WTC11 (cell line): ENCODE measurements around the gene TBC1D14.

Source experiments
- ESRRA ChIP-seq: sonication (generic); formaldehyde crosslinking; IDR thresholded peaks from 2 replicates; pipeline ENCODE4 v1.8.1; 2022; ENCODE audit warnings: mild to moderate bottlenecking, missing genetic modification reagents, borderline replicate concordance
- ETV6 ChIP-seq: sonication (generic); formaldehyde crosslinking; IDR thresholded peaks from 2 replicates; pipeline ENCODE4 v1.8.1; 2022; ENCODE audit warnings: mild to moderate bottlenecking, missing genetic modification reagents
- MAX ChIP-seq: sonication (generic); formaldehyde crosslinking; IDR thresholded peaks from 2 replicates; pipeline ENCODE4 v1.8.0; 2022; ENCODE audit warnings: mild to moderate bottlenecking, missing genetic modification reagents
- NFE2L1 ChIP-seq: sonication (generic); formaldehyde crosslinking; IDR thresholded peaks from 2 replicates; pipeline ENCODE4 v1.8.1; 2023; ENCODE audit warnings: missing genetic modification reagents
- TCF7 ChIP-seq: sonication (generic); formaldehyde crosslinking; IDR thresholded peaks from 2 replicates; pipeline ENCODE4 v1.8.0; 2022; ENCODE audit warnings: mild to moderate bottlenecking, low read depth, missing genetic modification reagents, moderate library complexity
- ZNF121 ChIP-seq: sonication (generic); formaldehyde crosslinking; IDR thresholded peaks from 2 replicates; pipeline ENCODE4 v1.8.0; 2023; ENCODE audit warnings: missing genetic modification reagents
- ZNF263 ChIP-seq: sonication (generic); formaldehyde crosslinking; IDR thresholded peaks from 2 replicates; pipeline ENCODE4 v1.8.1; 2022; ENCODE audit warnings: low read depth, mild to moderate bottlenecking, moderate library complexity, missing genetic modification reagents
- TF ChIP-seq, protein P1 (sequence below): fragments of 200-600 bp; IDR thresholded peaks from 2 replicates; pipeline ENCODE4 v1.8.0; 2022; ENCODE audit warnings: antibody characterized with exemption

- TF ChIP-seq TCF7 (CRISPR knock-in tag) (no peak), ESRRA (CRISPR knock-in tag) (no peak), ZNF121 (CRISPR knock-in tag) (no peak), MAX (CRISPR knock-in tag) (no peak), NFE2L1 (CRISPR knock-in tag) (no peak), ZNF263 (CRISPR knock-in tag) (no peak), ETV6 (CRISPR knock-in tag) (no peak)
- TF ChIP-seq, protein P1, sequence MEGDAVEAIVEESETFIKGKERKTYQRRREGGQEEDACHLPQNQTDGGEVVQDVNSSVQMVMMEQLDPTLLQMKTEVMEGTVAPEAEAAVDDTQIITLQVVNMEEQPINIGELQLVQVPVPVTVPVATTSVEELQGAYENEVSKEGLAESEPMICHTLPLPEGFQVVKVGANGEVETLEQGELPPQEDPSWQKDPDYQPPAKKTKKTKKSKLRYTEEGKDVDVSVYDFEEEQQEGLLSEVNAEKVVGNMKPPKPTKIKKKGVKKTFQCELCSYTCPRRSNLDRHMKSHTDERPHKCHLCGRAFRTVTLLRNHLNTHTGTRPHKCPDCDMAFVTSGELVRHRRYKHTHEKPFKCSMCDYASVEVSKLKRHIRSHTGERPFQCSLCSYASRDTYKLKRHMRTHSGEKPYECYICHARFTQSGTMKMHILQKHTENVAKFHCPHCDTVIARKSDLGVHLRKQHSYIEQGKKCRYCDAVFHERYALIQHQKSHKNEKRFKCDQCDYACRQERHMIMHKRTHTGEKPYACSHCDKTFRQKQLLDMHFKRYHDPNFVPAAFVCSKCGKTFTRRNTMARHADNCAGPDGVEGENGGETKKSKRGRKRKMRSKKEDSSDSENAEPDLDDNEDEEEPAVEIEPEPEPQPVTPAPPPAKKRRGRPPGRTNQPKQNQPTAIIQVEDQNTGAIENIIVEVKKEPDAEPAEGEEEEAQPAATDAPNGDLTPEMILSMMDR: no peak
Observed at GRCh38 chr4:6889736-6890324, 19.8 kb upstream of the TBC1D14 start.
